ENCODE results near the gene SLC16A3. TPM values are rescaled to one million over a fixed set of nuclear protein-coding genes. Genes with fewer than 3 reads are reported as not detected.
"Not testable (repeated sequence)": the region's sequence is repeated elsewhere in the genome, so short reads cannot be mapped to it uniquely, and the experiment has no call there.

The SLC16A3 gene
- total and polyA plus RNA-seq, 12 donors, result 2.7 to 58.6 (median 32.7) TPM

DNA sequence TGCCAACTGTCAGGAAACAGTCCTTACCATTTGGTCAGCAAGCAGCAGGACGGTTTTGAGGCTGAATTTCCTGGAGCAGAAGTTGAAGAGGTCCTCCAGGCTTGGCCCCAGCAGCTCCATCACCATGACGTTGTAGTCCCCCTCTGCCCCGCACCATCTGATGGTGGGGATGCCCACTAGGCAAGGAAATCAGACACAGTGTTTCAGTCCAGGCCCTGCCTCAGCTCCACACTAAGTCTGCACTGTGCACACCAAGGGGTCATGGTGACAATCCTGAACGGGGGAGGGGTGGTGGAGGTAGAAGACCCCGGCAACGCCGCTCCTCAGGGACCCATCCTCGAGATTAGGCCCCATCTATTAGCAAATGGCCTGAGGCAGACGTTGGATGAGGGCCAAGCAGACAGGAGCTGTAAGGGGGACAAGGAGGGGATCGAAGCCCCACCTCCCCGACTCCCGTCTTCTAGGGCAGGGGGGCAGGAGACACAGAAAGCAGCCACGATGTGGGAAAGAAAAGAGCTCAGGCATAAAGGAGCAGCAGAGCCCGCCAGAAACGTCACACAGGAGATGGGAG, 26.6 kb downstream of the SLC16A3 start:
- intact Hi-C loops (cut with DNase I), result no loop called here
- no peaks in the 10 kb centered on the region for H3K9me3 ChIP-seq (replicated peaks in 1 of 3)
- no peaks in the 10 kb centered on the region for H3K4me1 ChIP-seq (replicated peaks in 1 of 2)
- no peaks in the 10 kb centered on the region for H3K27me3 ChIP-seq
- TF ChIP-seq CTCF (IDR thresholded peaks at IDR 0.05) (no peak), POLR2A (IDR thresholded peaks at IDR 0.05) (no peak)
- peak overlapping the region in 1 of 5 donors; percentile 17 for H3K27ac ChIP-seq
- peaks cover 0 to 70% of the 10 kb centered on the region in 2 donors for H3K36me3 ChIP-seq (replicated peaks in 1 of 2)
- 63 to 82% (median 76%) methylated on average over 9 to 15 of the region's 15 CpGs for WGBS, 4 donors
- no peak for DNase-seq
- H3K4me3 ChIP-seq, result no peak overlapping the region

GRCh38 chr17:82256242-82256885, 27.5 kb downstream of the SLC16A3 start:
- DNase-seq, result no peak
- no peaks in the 10 kb centered on the region for H3K9me3 ChIP-seq (replicated peaks in 1 of 3)
- TF ChIP-seq POLR2A (IDR thresholded peaks at IDR 0.05), result no peak
- TF ChIP-seq CTCF (IDR thresholded peaks at IDR 0.05), result no peak
- no peak overlapping the region for H3K27ac ChIP-seq
- whole genome bisulfite sequencing, 4 donors, result 92 to 94% (median 94%) methylated on average over 14 of the region's 14 CpGs
- no peaks in the 10 kb centered on the region for H3K27me3 ChIP-seq
- no peaks in the 10 kb centered on the region for H3K4me1 ChIP-seq (replicated peaks in 1 of 2)
- peaks cover 0 to 70% of the 10 kb centered on the region in 2 donors for H3K36me3 ChIP-seq (replicated peaks in 1 of 2)
- intact Hi-C loops (cut with DNase I), result no loop called here
- no peak overlapping the region for H3K4me3 ChIP-seq

GRCh38 chr17:82257473-82257872, 28.6 kb downstream of the SLC16A3 start:
- no peak for DNase-seq
- TF ChIP-seq CTCF (IDR thresholded peaks at IDR 0.05) (no peak), POLR2A (IDR thresholded peaks at IDR 0.05) (no peak)
- WGBS, 4 donors, result 61 to 74% (median 71%) methylated on average over 9 to 10 of the region's 10 CpGs
- Histone ChIP-seq H3K4me3 (no peak overlapping the region), H3K27me3 (no peaks in the 10 kb centered on the region), H3K9me3 (replicated peaks in 1 of 3) (no peaks in the 10 kb centered on the region), H3K4me1 (replicated peaks in 1 of 2) (no peaks in the 10 kb centered on the region), H3K36me3 (replicated peaks in 1 of 2) (peaks cover 0 to 70% of the 10 kb centered on the region in 2 donors), H3K27ac (no peak overlapping the region)
- intact Hi-C loops (cut with DNase I), result no loop called here

- H3K4me1 ChIP-seq (replicated peaks in 1 of 2), result no peaks in the 10 kb centered on the region
- H3K27ac ChIP-seq, result peak overlapping the region in 1 of 5 donors; percentile 3
- no peaks in the 10 kb centered on the region for H3K27me3 ChIP-seq
- TF ChIP-seq POLR2A (IDR thresholded peaks at IDR 0.05), result no peak
- TF ChIP-seq CTCF (IDR thresholded peaks at IDR 0.05), result no peak
- H3K9me3 ChIP-seq (replicated peaks in 1 of 3), result no peaks in the 10 kb centered on the region
- H3K36me3 ChIP-seq (replicated peaks in 1 of 2), result peaks cover 0 to 70% of the 10 kb centered on the region in 2 donors
- H3K4me3 ChIP-seq, result no peak overlapping the region
- no peak for DNase-seq
- WGBS, 4 donors, result 68 to 80% (median 73%) methylated on average over 5 of the region's 5 CpGs
- intact Hi-C loops (cut with DNase I), result no loop called here
Measured at GRCh38 chr17:82258555-82258954, 29.7 kb downstream of the SLC16A3 start.

DNA sequence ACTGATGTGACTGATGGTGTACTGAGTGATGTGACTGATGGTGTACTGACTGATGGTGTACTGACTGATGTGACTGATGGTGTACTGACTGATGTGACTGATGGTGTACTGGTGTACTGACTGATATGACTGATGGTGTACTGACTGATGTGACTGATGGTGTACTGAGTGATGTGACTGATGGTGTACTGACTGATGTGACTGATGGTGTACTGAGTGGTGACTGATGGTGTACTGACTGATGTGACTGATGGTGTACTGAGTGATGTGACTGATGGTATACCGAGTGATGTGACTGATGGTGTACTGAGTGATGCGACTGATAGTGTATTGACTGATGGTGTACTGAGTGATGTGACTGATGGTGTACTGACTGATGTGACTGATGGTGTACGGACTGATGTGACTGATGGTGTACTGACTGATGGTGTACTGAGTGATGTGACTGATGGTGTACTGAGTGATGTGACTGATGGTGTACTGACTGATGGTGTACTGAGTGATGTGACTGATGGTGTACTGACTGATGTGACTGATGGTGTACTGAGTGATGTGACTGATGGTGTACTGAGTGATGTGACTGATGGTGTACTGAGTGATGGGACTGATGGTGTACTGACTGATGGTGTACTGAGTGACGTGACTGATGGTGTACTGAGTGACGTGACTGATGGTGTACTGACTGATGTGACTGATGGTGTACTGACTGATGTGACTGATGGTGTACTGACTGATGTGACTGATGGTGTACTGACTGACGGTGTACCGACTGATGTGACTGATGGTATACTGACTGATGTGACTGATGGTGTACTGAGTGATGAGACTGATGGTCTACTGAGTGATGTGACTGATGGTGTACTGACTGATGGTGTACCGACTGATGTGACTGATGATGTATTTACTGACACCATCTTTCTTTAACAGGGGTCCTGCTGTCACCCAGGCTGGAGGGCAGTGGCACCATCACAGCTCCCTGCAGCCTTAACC, 31.4 kb downstream of the SLC16A3 start:
- H3K4me3 ChIP-seq; DNase-seq; intact Hi-C loops (cut with DNase I); H3K27me3 ChIP-seq; H3K9me3 ChIP-seq (replicated peaks in 1 of 3); H3K4me1 ChIP-seq (replicated peaks in 1 of 2): not testable (repeated sequence)
- Histone ChIP-seq H3K36me3 (replicated peaks in 1 of 2) (peaks cover 0 to 84% of the 10 kb centered on the region in 2 donors), H3K27ac (peak overlapping the region in 1 of 5 donors; percentile 4)
- WGBS, 4 donors, result 74 to 82% (median 81%) methylated on average over 8 of the region's 8 CpGs

Data from adrenal gland (tissue), 12 donors.